Measurements from ENCODE around the gene FXYD2. TPM values are rescaled to one million over a fixed set of nuclear protein-coding genes. Genes with fewer than 3 reads are reported as not detected.

Gene FXYD2
- total RNA-seq, 1 donor from 2014 or later = not detected

DNA sequence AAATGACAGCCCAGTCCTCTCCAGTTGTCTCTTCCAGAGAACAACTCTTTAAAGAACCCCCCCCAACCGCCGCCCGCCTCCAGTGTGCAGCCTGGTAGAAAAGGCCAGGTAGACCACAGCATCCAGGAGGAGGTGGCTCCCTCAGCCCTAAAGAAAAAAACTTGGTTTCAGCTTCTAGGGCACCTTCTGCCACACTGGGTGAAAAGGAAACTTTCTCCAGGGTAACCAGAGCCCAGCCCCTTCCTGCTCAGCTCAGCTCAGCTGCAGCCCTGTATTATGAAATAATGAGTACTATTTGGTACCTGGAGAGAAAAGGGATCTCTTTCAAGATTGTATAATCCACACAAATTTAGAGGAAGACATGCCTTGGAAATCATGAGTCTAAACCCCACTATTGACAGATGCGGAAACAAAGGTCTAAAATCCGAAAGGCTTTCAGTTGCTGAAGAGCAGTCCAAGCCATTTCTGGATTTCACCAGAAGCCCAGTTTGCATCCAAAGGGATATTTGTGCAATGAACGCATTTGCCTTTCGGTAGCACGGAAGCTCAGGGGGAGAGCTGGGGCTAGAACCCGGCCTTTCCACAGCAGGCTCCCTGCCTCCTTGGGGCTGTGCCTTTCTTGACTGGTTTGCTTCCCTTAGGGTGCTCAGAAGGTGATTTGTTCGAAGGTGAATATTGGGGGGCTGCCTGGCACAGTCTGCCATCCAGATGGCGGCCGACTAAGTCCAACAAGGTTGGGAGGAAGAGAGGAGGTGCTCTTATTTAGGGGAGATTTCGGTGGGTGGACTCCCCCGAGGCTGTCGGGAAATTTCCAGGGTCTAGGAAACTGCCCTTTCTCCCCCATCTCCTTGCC is 48.7 kb upstream of the FXYD2 start:
- Histone ChIP-seq H3K4me2 (ENCODE audit: low read length) (no peak overlapping the region), H3K27ac (ENCODE audit: low read depth, low read length) (no peak overlapping the region), H3K79me2 (ENCODE audit: insufficient read depth, low read length) (no peaks in the 10 kb centered on the region), H3K4me1 (ENCODE audit: insufficient read depth, low read length) (peaks cover 5% of the 10 kb centered on the region), H4K20me1 (ENCODE audit: insufficient read depth, low read length) (peaks cover 4% of the 10 kb centered on the region), H3K4me3 (ENCODE audit: insufficient read depth, low read depth, low read length) (no peak overlapping the region), H2AFZ (ENCODE audit: low read depth, low read length) (no peak overlapping the region), H3K36me3 (ENCODE audit: insufficient read depth, low read length) (no peaks in the 10 kb centered on the region), H3K9ac (ENCODE audit: low read length) (no peak overlapping the region), H3K27me3 (ENCODE audit: insufficient read depth, low read length) (peaks cover 38% of the 10 kb centered on the region), H3K9me3 (ENCODE audit: insufficient read depth, low read depth, low read length) (no peaks in the 10 kb centered on the region)
- Mint-ChIP-seq H3K4me3 (ENCODE audit: unreplicated experiment) (no peak overlapping the region), H3K4me1 (ENCODE audit: low read depth, unreplicated experiment) (peaks cover 16% of the 10 kb centered on the region), H3K27me3 (ENCODE audit: low read depth, unreplicated experiment) (peaks cover 50% of the 10 kb centered on the region), H3K27ac (ENCODE audit: unreplicated experiment) (no peak overlapping the region), H3K9me3 (ENCODE audit: unreplicated experiment) (peaks cover 4% of the 10 kb centered on the region), H3K36me3 (ENCODE audit: low read depth, unreplicated experiment) (no peaks in the 10 kb centered on the region)
- TF ChIP-seq EZH2 (IDR thresholded peaks at IDR 0.05; ENCODE audit: insufficient read depth, low read length) = no peak
- TF ChIP-seq, protein P1, sequence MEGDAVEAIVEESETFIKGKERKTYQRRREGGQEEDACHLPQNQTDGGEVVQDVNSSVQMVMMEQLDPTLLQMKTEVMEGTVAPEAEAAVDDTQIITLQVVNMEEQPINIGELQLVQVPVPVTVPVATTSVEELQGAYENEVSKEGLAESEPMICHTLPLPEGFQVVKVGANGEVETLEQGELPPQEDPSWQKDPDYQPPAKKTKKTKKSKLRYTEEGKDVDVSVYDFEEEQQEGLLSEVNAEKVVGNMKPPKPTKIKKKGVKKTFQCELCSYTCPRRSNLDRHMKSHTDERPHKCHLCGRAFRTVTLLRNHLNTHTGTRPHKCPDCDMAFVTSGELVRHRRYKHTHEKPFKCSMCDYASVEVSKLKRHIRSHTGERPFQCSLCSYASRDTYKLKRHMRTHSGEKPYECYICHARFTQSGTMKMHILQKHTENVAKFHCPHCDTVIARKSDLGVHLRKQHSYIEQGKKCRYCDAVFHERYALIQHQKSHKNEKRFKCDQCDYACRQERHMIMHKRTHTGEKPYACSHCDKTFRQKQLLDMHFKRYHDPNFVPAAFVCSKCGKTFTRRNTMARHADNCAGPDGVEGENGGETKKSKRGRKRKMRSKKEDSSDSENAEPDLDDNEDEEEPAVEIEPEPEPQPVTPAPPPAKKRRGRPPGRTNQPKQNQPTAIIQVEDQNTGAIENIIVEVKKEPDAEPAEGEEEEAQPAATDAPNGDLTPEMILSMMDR (IDR thresholded peaks at IDR 0.05; ENCODE audit: insufficient read depth, low read depth, low read length) = no peak
- FAIRE-seq (no peak), DNase-seq (ENCODE audit: low read depth) (no peak)

DNA sequence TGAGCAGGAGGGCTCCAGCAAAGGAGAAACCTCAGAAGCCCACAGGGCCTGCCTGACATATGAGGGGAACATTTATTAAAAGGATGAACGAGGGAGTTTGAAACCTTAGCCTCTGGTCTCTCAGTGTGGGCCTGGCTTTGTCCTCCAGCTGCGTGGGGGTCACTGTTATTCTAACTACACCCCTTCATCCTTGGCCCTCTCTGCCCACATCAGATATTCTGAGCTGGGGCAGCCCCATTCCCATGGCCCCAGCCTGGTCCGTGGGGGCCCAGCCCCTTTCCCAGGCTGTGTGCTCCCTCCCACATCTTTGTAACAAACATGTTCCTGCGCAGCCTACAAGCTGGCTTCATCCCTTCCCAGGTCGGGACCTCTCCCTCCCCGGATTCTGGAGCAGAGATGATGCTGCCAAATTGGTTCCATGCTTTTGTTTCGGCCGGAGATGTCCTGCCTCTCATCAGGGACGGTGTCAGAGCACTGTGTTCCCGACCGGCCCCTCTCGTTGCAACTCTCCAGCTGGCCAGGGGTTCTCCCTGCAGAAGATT is 47.9 kb upstream of the FXYD2 start:
- Histone ChIP-seq H3K9ac (ENCODE audit: low read length) (no peak overlapping the region), H4K20me1 (ENCODE audit: insufficient read depth, low read length) (peaks cover 4% of the 10 kb centered on the region), H3K27ac (ENCODE audit: low read depth, low read length) (no peak overlapping the region), H3K79me2 (ENCODE audit: insufficient read depth, low read length) (no peaks in the 10 kb centered on the region), H3K4me3 (ENCODE audit: insufficient read depth, low read depth, low read length) (no peak overlapping the region), H3K4me1 (ENCODE audit: insufficient read depth, low read length) (peaks cover 5% of the 10 kb centered on the region), H2AFZ (ENCODE audit: low read depth, low read length) (no peak overlapping the region), H3K9me3 (ENCODE audit: insufficient read depth, low read depth, low read length) (no peaks in the 10 kb centered on the region), H3K36me3 (ENCODE audit: insufficient read depth, low read length) (no peaks in the 10 kb centered on the region), H3K4me2 (ENCODE audit: low read length) (no peak overlapping the region), H3K27me3 (ENCODE audit: insufficient read depth, low read length) (peaks cover 32% of the 10 kb centered on the region)
- peaks cover 16% of the 10 kb centered on the region for H3K4me1 Mint-ChIP-seq (ENCODE audit: low read depth, unreplicated experiment)
- no peak for DNase-seq (ENCODE audit: low read depth)
- peaks cover 47% of the 10 kb centered on the region for H3K27me3 Mint-ChIP-seq (ENCODE audit: low read depth, unreplicated experiment)
- no peak overlapping the region for H3K27ac Mint-ChIP-seq (ENCODE audit: unreplicated experiment)
- no peak overlapping the region for H3K4me3 Mint-ChIP-seq (ENCODE audit: unreplicated experiment)
- peaks cover 4% of the 10 kb centered on the region for H3K9me3 Mint-ChIP-seq (ENCODE audit: unreplicated experiment)
- H3K36me3 Mint-ChIP-seq (ENCODE audit: low read depth, unreplicated experiment) = no peaks in the 10 kb centered on the region
- TF ChIP-seq, protein P1 (IDR thresholded peaks at IDR 0.05; ENCODE audit: insufficient read depth, low read depth, low read length) = no peak
- TF ChIP-seq EZH2 (IDR thresholded peaks at IDR 0.05; ENCODE audit: insufficient read depth, low read length) = no peak
- no peak for FAIRE-seq

DNA sequence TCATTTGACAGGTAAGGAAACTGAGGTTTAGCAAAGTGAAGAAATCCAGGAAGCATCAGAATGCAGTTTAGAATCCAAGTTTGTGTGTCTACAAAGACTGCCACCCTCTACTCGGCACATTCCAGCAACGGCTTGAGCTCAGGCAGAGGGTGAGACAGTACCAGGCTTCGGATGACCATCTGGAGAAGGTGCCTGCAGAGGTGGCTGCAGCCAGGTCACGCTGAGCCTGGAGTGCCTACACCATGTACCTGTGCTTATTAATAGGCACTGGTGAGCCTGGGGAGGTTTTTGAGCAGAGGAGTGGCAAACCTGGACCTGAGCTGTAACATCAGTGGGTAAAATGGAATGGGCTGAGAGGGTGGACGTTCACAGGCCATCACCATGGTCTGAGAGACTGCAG is 47.2 kb upstream of the FXYD2 start:
- FAIRE-seq = no peak
- H3K9me3 Mint-ChIP-seq (ENCODE audit: unreplicated experiment) = peaks cover 4% of the 10 kb centered on the region
- H3K27ac Mint-ChIP-seq (ENCODE audit: unreplicated experiment) = no peak overlapping the region
- H3K4me2 ChIP-seq (ENCODE audit: low read length) = no peak overlapping the region
- H3K9me3 ChIP-seq (ENCODE audit: insufficient read depth, low read depth, low read length) = no peaks in the 10 kb centered on the region
- peaks cover 30% of the 10 kb centered on the region for H3K27me3 ChIP-seq (ENCODE audit: insufficient read depth, low read length)
- no peaks in the 10 kb centered on the region for H3K36me3 Mint-ChIP-seq (ENCODE audit: low read depth, unreplicated experiment)
- H3K9ac ChIP-seq (ENCODE audit: low read length) = no peak overlapping the region
- peaks cover 5% of the 10 kb centered on the region for H3K4me1 ChIP-seq (ENCODE audit: insufficient read depth, low read length)
- no peak for TF ChIP-seq EZH2 (IDR thresholded peaks at IDR 0.05; ENCODE audit: insufficient read depth, low read length)
- TF ChIP-seq, protein P1 (IDR thresholded peaks at IDR 0.05; ENCODE audit: insufficient read depth, low read depth, low read length) = no peak
- H3K27ac ChIP-seq (ENCODE audit: low read depth, low read length) = no peak overlapping the region
- H3K36me3 ChIP-seq (ENCODE audit: insufficient read depth, low read length) = no peaks in the 10 kb centered on the region
- DNase-seq (ENCODE audit: low read depth) = no peak
- H3K4me3 Mint-ChIP-seq (ENCODE audit: unreplicated experiment) = no peak overlapping the region
- peaks cover 46% of the 10 kb centered on the region for H3K27me3 Mint-ChIP-seq (ENCODE audit: low read depth, unreplicated experiment)
- H4K20me1 ChIP-seq (ENCODE audit: insufficient read depth, low read length) = peaks cover 4% of the 10 kb centered on the region
- H3K4me3 ChIP-seq (ENCODE audit: insufficient read depth, low read depth, low read length) = no peak overlapping the region
- peaks cover 15% of the 10 kb centered on the region for H3K4me1 Mint-ChIP-seq (ENCODE audit: low read depth, unreplicated experiment)
- H3K79me2 ChIP-seq (ENCODE audit: insufficient read depth, low read length) = no peaks in the 10 kb centered on the region
- H2AFZ ChIP-seq (ENCODE audit: low read depth, low read length) = no peak overlapping the region
